ENCODE data around the gene MRPL50. TPM values are rescaled to one million over a fixed set of nuclear protein-coding genes. Genes with fewer than 3 reads are reported as not detected.

The MRPL50 gene
- 46.8 and 74.9 TPM in 2 replicates for polyA plus RNA-seq

GRCh38 chr9:101398068-101398929 lies at the start of gene MRPL50, which contains the start of gene ZNF189:
Gene MRPL50 (minus strand): TSS chr9:101398618. CDS start chr9:101398592, 26 bp downstream.
Gene ZNF189 (plus strand): TSS chr9:101398851. CDS start chr9:101399157, 306 bp downstream.

GRCh38 chr9:101435601-101436079 lies 37.2 kb upstream of the MRPL50 start, which contains the start of gene ALDOB:
Gene ALDOB (minus strand): TSS chr9:101435774. CDS start chr9:101430887, 4,887 bp downstream.

GRCh38 chr9:101384873-101385536 lies 13.4 kb downstream of the MRPL50 start, which contains the start of gene BAAT:
Gene BAAT (minus strand): TSS chr9:101385006. CDS start chr9:101371404, 13,602 bp downstream.

Other genes starting within 250 kb of the MRPL50 start
- 0.71 and 4.1 TPM in 2 replicates for gene BAAT, start 13.6 kb downstream of the MRPL50 start, polyA plus RNA-seq
- gene ZNF189, start 233 bp upstream of the MRPL50 start, polyA plus RNA-seq, result 14.0 and 20.5 TPM in 2 replicates
- 2.0 TPM in 1 of 2 replicates, not detected in the other for gene ALDOB, start 37.2 kb upstream of the MRPL50 start, polyA plus RNA-seq
- 23.4 and 26.9 TPM in 2 replicates for gene RNF20, start 135.2 kb upstream of the MRPL50 start, polyA plus RNA-seq
- 0.31 TPM in 1 of 2 replicates, not detected in the other for gene PPP3R2, start 196.4 kb upstream of the MRPL50 start, polyA plus RNA-seq

Measured in Purkinje cell (primary cell).